Measurements from ENCODE around the gene GNA15.
"Not testable (repeated sequence)": the region's sequence is repeated elsewhere in the genome, so short reads cannot be mapped to it uniquely, and the experiment has no call there.

The GNA15 gene

GRCh38 chr19:3167533-3168272 is 31.9 kb downstream of the GNA15 start:
- FAIRE-seq, result no peak
- no peak for DNase-seq (ENCODE audit: insufficient read length, low spot score)

GRCh38 chr19:3171894-3172672 is 36.2 kb downstream of the GNA15 start:
- DNase-seq (ENCODE audit: insufficient read length, low spot score), result no peak
- no peak for FAIRE-seq

- FAIRE-seq; DNase-seq (ENCODE audit: insufficient read length, low spot score): not testable (repeated sequence)
Observed at GRCh38 chr19:3172673-3173000, 36.8 kb downstream of the GNA15 start.

GRCh38 chr19:3175781-3176714 is 40.2 kb downstream of the GNA15 start:
- DNase-seq (ENCODE audit: insufficient read length, low spot score) (no peak), FAIRE-seq (peak; percentile 60)

- FAIRE-seq (peak; percentile 53), DNase-seq (ENCODE audit: insufficient read length, low spot score) (no peak)
Observed at GRCh38 chr19:3176715-3177501, 41.1 kb downstream of the GNA15 start.

GRCh38 chr19:3178377-3178972 is 42.6 kb downstream of the GNA15 start, which contains the start of gene S1PR4:
TSS of gene S1PR4 (plus strand) at chr19:3178769. CDS start at chr19:3178793, 24 bp downstream.
- DNase-seq (ENCODE audit: insufficient read length, low spot score), result peak; percentile 84
- FAIRE-seq, result peak; percentile 89

- FAIRE-seq, result peak; percentile 11
Observed at GRCh38 chr19:3178973-3179738, 43.3 kb downstream of the GNA15 start.

GRCh38 chr19:3179739-3180293 is 44.0 kb downstream of the GNA15 start:
- peak; percentile 35 for FAIRE-seq
- DNase-seq (ENCODE audit: insufficient read length, low spot score), result no peak

More at GRCh38 chr19:3178973-3179738, 43.3 kb downstream of the GNA15 start:
- no peak for DNase-seq (ENCODE audit: insufficient read length, low spot score)

GRCh38 chr19:3183721-3184641 is 48.1 kb downstream of the GNA15 start:
- DNase-seq (ENCODE audit: insufficient read length, low spot score) (no peak), FAIRE-seq (no peak)

- no peak for DNase-seq (ENCODE audit: insufficient read length, low spot score)
- FAIRE-seq, result no peak
Observed at GRCh38 chr19:3184847-3185460, 49.1 kb downstream of the GNA15 start.

GRCh38 chr19:3185461-3186159 is 49.8 kb downstream of the GNA15 start, which contains the start of gene NCLN:
TSS of gene NCLN (plus strand) at chr19:3185930. CDS start at chr19:3186031, 101 bp downstream.
- FAIRE-seq (peak; percentile 100), DNase-seq (ENCODE audit: insufficient read length, low spot score) (peak; percentile 86)

GRCh38 chr19:3186160-3186688 is 50.4 kb downstream of the GNA15 start:
- FAIRE-seq (no peak), DNase-seq (ENCODE audit: insufficient read length, low spot score) (no peak)

GRCh38 chr19:3186891-3187661 is 51.2 kb downstream of the GNA15 start:
- no peak for FAIRE-seq
- DNase-seq (ENCODE audit: insufficient read length, low spot score), result no peak

- no peak for DNase-seq (ENCODE audit: insufficient read length, low spot score)
- no peak for FAIRE-seq
Observed at GRCh38 chr19:3187662-3188511, 52.1 kb downstream of the GNA15 start.

All from GM19239 (cell line).